HG02642 (cell line): ENCODE measurements around the gene TAAR1.
"Not testable (repeated sequence)": the region's sequence is repeated elsewhere in the genome, so short reads cannot be mapped to it uniquely, and the experiment has no call there.

Experiments
- ATAC-seq: cut with Tn5 transposase; IDR thresholded peaks from one replicate; pipeline ENCODE4 v1.9.1; 2021; ENCODE audit warnings: mild to moderate bottlenecking; ENCODE audit not compliant: unreplicated experiment, poor library complexity

Gene TAAR1

DNA sequence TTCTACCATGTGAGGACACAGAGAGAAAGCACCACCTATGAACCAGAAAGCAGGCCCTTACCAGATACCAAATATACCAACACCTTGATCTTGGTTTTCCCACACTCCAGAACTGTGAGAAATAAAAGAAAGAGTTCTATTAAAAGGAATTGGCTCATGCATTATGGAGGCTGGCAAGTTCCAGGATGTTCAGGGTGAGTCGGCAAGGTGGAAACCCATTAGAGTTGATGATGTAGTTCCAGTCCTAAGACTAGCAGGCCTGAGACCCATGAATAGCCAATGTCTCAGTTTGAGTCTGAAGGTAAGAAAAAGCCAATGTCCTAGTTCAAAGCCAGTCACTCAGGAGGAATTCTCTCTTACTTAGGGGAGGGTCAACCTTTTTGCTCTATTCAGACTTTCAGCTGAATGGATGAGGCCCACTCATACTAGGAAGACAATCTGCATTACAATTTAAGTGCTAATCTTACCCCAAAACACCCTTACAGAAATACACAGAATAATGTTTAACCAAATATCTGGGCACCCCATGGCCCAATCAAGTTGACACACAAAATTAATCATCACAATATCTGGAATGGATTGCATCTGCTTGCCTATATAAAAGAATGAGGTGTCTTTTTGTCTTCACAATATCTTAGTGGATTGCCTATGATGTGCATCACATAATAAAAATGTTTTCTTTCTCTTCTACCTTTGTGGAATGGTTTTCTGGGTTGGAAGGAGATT lies 5.5 kb upstream of the TAAR1 start:
- ATAC-seq = no peak

GRCh38 chr6:132663661-132664060 lies 4.7 kb upstream of the TAAR1 start:
- no peak for ATAC-seq

GRCh38 chr6:132661906-132662305 lies 2.9 kb upstream of the TAAR1 start:
- ATAC-seq = no peak

- no peak for ATAC-seq
Measured at GRCh38 chr6:132651062-132651461, 7.9 kb downstream of the TAAR1 start.

DNA sequence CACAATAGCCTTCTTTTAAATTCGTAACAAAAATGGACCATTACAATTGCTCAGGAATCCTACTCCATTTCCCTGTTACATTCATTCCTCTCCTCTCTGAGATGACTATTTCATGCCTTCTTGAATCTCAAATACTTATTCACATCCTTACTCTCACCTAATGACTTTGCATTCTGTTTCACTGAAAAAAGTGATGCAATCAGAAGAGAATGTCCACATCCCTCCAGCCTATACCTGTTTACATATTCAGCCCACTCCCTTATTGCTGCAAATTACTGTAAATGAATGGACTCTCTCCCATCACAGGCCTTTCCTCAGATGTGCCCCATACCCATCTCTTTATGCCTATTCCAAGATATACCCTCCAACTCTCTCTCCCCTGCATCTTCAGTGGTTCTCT lies 8.6 kb downstream of the TAAR1 start:
- no peak for ATAC-seq

DNA sequence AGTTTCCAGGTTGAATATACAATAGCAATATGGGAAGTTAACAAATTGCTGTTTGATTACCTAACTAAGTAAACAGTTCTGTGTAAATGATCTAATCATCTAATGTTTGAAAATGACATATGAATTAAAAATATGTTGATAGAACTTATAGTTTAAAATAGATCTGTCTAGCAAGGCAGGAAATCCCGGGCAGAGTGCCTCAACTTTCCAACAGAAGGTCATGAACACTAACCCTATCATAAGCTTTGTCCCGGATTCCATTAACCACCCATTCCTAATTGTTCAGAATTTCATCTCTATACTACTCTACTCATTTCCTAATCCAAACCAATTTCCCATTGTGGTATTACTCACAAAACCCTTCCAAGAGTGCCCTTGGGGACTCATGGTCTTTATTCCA lies 10.2 kb downstream of the TAAR1 start:
- no peak for ATAC-seq

DNA sequence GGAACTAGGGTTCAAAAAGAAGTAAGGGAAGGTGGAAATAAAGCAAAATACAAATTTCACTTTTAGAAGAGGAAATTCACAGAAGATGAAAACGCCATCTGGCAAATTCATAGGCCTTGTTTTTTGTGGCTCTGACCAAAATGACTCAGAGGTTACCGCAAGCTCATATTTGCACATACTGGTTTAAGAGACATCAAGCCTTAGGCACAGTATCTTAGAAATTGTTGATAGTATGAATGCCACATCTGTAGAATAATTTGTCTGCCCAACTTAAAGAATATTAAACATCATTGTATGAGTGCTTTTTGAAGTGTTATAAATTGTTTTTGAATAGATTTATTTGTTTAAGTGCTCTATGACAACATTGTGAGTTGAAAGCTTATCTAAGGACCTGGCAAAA lies 10.6 kb downstream of the TAAR1 start:
- ATAC-seq = peak; percentile 67

DNA sequence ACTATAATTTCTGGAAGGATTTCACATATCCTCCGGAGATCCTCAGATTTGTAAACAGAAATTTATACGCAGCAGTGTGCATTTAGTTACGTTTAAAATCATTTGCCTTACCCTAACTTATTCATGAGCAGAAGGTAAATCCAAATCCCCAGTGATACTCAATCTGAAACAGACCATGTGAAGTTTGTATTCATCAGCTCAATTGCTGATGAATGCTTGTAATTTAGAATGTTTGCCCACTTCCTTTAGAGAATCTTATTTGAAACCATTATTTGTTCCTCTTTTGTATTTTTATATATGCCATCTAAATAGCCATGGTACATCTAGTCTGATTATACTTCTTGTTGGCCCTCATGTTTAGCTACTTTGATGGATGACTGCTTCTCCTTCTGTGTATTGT lies 15.4 kb downstream of the TAAR1 start:
- ATAC-seq = no peak

GRCh38 chr6:132637135-132637534 lies 21.8 kb downstream of the TAAR1 start:
- not testable (repeated sequence) for ATAC-seq

GRCh38 chr6:132635906-132636305 lies 23.1 kb downstream of the TAAR1 start:
- ATAC-seq = not testable (repeated sequence)

- ATAC-seq = not testable (repeated sequence)
Measured at GRCh38 chr6:132635288-132635687, 23.7 kb downstream of the TAAR1 start.

DNA sequence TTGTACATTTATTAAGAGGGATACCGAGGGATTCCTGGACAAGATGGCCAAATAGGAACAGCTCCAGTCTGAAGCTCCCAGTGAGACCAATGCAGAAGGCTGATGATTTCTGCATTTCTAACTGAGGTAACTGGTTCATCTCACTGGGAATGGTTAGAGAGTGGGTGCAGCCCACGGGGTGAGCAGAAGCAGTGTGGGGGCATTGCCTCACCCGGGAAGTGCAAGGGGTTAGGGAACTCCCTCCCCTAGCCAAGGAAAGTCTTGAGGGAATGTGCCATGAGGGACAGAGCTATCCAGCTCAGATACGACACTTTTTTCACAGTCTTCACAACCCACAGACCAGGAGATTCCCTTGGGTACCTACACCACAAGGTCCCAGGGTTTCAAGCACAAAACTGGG lies 24.2 kb downstream of the TAAR1 start:
- no peak for ATAC-seq

DNA sequence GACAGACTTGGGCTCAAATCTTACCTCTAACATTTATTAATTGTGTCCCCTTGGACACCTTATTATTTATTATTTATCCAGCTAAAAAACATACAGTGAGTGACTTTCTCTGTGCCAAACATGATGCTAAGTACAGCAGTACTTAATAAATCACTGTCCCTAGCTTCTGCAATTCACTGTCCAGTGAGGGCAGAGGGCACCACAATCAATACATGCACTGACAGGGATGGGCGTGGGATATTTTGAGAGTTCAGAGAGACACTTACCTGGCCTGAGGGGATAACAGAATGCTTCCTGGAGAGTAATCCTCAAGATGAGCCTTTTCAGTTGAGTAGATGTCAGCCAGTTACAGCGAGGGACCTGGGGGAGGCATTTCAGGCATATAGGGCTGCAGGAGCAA lies 25.6 kb downstream of the TAAR1 start:
- no peak for ATAC-seq

DNA sequence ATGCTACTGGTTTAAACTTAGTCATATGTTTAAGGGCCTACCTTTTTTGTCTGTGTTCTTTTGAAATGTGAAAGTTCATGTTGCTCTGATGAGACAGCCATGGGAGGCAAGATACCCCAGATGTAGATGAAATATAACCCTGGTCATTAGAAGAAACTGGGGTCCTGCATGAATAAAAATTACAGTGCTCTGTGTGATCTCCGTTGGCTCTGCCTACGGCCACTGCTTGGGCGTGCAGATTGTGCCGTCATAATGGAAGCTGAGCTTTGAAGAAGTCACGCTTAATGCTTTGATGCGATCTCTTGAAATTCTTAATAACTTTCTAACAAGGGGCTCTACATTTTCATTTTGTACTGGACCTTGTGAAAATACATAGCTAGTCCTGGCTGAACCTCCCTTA lies 34.8 kb downstream of the TAAR1 start, which contains the start of gene TAAR2:
TAAR2 (minus strand) TSS at position 101 of the 400 bp plus-strand sequence; CDS start at position 101, 0 bp downstream.
- no peak for ATAC-seq

DNA sequence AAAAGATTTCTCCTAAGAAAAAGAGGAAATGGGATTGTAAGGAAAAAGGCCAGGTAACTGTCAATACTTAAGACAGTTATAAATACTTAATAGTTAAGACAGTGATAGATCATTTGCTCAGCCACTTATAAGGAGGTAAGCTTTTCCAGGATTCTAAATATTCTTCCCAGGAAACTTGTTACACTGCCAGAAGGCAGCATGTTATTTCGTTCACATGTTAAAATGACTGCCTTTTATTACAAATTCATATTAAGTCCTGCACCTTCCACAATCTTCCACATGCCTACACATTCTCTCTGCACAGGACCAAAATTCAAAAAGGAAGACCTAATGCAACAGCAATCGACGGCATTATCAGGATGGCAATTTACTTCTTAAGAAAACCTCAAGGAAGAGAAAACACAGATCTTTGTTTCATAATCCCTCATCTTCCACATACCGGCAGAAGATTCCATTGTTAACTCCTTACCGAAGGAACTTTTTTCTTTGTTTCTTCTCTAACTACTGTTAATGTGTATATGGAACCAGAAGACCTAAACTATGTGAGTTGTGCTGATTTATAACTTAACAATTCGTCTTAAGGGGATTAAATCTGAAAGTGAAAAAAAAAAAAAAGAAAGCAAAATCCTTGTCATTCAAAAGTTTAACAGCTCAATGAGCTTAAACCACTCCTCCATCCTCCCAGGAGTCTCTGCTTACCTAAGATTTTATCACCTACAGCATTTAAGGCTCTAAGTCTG lies 35.7 kb downstream of the TAAR1 start:
- ATAC-seq = no peak

DNA sequence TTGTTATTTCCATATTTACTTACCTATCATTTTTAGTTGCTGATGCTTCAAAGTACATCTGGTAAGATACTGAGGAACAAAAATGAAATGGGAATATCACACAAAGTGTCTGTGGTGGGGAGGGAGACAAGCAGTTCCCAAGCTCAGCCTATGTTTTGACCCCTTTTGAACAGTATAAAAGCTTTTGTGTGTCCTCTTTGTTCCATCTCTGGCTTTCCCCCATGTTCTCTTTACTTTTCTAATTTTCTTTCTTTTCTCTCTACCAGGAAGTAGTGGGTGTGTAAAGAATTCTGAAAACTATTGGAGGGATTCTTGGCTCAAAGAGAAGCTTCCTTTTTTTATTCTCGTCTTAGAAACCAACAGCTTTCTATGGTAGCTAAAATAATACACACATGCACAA lies 42.3 kb downstream of the TAAR1 start:
- ATAC-seq = no peak

DNA sequence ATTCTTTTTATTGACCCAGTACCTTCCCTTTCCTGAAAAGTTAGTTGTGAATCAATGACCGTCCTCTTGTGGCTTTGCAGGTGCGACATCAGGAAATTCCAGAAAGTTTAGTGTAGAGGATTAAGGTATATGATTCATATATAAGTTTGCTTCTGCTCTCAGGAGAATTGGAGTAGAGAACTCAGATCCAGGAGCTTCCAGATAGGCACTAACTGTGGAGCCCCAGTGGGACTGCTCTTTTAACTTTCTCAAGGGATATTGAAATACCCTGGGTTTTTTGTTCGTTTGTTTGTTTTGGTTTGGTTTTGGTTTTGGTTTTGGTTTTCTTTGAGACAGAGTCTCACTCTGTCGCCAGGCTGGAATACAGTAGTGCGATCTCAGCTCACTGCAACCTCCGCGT lies 44.4 kb downstream of the TAAR1 start:
- ATAC-seq = no peak

DNA sequence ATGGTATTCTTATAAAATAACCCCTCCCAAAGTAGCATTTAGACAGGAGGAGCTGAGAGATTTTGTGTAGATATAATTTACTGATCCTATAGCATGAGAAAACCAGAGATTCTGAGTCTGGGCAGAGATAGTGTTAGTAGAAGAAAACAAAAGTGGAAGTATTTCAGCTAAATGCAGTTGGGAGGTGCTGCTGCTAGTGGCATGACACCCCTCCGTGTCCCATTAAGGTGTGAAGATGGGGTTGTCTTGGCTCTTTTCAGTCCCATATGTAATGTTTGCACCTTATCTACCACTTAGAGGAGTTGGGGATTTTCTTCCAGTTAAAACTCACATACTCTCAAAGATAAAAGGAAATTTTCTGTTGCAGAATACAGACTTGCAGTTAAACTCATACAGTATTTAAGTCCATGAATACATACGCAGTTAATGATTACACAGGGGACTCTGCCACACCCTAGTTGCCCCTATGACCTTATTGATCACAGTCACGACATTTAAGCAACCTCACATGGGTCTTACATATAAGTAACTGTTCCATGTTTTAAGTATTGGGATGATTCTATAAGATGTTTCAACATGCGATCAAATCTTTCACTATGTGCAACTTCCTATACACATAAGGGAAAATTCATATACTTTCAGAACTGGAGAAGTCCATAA lies 46.4 kb downstream of the TAAR1 start:
- ATAC-seq = no peak

- ATAC-seq = no peak
Measured at GRCh38 chr6:132611616-132612015, 47.4 kb downstream of the TAAR1 start.

- peak; percentile 48 for ATAC-seq
Measured at GRCh38 chr6:132607544-132608233, 51.3 kb downstream of the TAAR1 start.
